Spleen (tissue), 11 donors: Measurements from ENCODE around the gene PPP1R16B. TPM values are rescaled to one million over a fixed set of nuclear protein-coding genes. Genes with fewer than 3 reads are reported as not detected.
A peak's percentile ranks its signal among the peaks of the same experiment; 100 is the strongest.
"Not testable (repeated sequence)": the region's sequence is repeated elsewhere in the genome, so short reads cannot be mapped to it uniquely, and the experiment has no call there.

Experiments used
- DNase-seq: peaks from one replicate; pipeline ENCODE4 v3.0.0-alpha.2; 2020
- H3K27ac ChIP-seq, 8 donors: fragments of 200-600 bp; sonication (generic) in 7 of 8; 1 replicate in 4 of 8; 2 replicates in 4 of 8; pipeline versions ENCODE4 v1.5.0 to v1.8.0; 2016 to 2021; ENCODE audit warnings: inconsistent platforms in 4 of 8, mild to moderate bottlenecking in 4 of 8, moderate library complexity in 1 of 8
- H3K27me3 ChIP-seq, 7 donors: fragments of 200-600 bp; sonication (generic) in 6 of 7; replicated peaks in 1 of 7; 1 replicate in 4 of 7; 2 replicates in 3 of 7; pipeline versions ENCODE4 v1.5.0 to v1.8.0; 2016 to 2021; ENCODE audit warnings: inconsistent platforms in 3 of 7, mild to moderate bottlenecking in 1 of 7
- H3K36me3 ChIP-seq, 6 donors: fragments of 200-600 bp; sonication (generic) in 5 of 6; 1 replicate in 4 of 6; 2 replicates in 2 of 6; pipeline versions ENCODE4 v1.5.0 to v1.8.0; 2016 to 2021; ENCODE audit warnings: inconsistent platforms in 2 of 6
- H3K4me1 ChIP-seq, 6 donors: fragments of 200-600 bp; sonication (generic) in 5 of 6; 1 replicate in 3 of 6; 2 replicates in 3 of 6; pipeline versions ENCODE4 v1.5.0 to v1.8.0; 2016 to 2021; ENCODE audit warnings: inconsistent platforms in 3 of 6
- H3K4me3 ChIP-seq, 8 donors: fragments of 200-600 bp; sonication (generic) in 7 of 8; 1 replicate in 4 of 8; 2 replicates in 4 of 8; pipeline versions ENCODE4 v1.5.0 to v1.8.0; 2016 to 2021; ENCODE audit warnings: inconsistent platforms in 4 of 8, mild to moderate bottlenecking in 4 of 8, moderate library complexity in 2 of 8
- H3K9me3 ChIP-seq, 8 donors: fragments of 200-600 bp; sonication (generic) in 7 of 8; 1 replicate in 4 of 8; 2 replicates in 4 of 8; pipeline versions ENCODE4 v1.5.0 to v1.8.0; 2016 to 2021; ENCODE audit warnings: inconsistent platforms in 4 of 8
- CTCF ChIP-seq, 11 experiments: fragments of 200-600 bp in 7 of 11; fragments of 450-650 bp in 4 of 11; sonication (generic) in 4 of 11; IDR thresholded peaks in 8 of 11; conservative IDR thresholded peaks in 3 of 11; 1 replicate in 7 of 11; 2 replicates in 4 of 11; pipeline versions ENCODE4 v1.4.0 to v1.8.0; 2016 to 2021; ENCODE audit warnings: antibody characterized with exemption in 11 of 11, inconsistent platforms in 4 of 11, mild to moderate bottlenecking in 1 of 11
- POLR2A ChIP-seq, 3 donors: fragments of 450-650 bp; IDR thresholded peaks; one replicate each; pipeline ENCODE4 v1.5.1; 2017; ENCODE audit warnings: antibody characterized with exemption in 3 of 3, mild to moderate bottlenecking in 1 of 3
- POLR2AphosphoS5 ChIP-seq, 3 donors: sonication (generic); formaldehyde crosslinking; IDR thresholded peaks; one replicate each; pipeline ENCODE4 v1.5.1; 2017; ENCODE audit warnings: antibody characterized with exemption in 3 of 3
- WGBS, 5 donors: extraction: QIAGEN DNeasy Blood & Tissue Kit in 3 of 5; methylation state at CpG; one replicate each; pipeline versions ENCODE4 v1.1.5 to v1.1.7; 2013 to 2018; 5-methylcytosine and 5-hydroxymethylcytosine counted together
- intact Hi-C: fragments of 100-400 bp; cut with DNase I; formaldehyde crosslinking; loops from one replicate; pipeline ENCODE4 v1.15.0; 2023; ENCODE audit warnings: low total_unique reads
- polyA plus RNA-seq, 3 donors: library from polyadenylated mRNA; stranded (reverse); fragments of 200-250 nt; gene quantifications; one replicate each; pipeline ENCODE4 v1.2.1, GENCODE V29; 2013
- total RNA-seq, 7 donors: library from RNA; depleted of rRNA in 3 of 7; stranded (reverse); fragments of >200 nt in 3 of 7; fragmentation: NEBNext Ultra II Directional in 4 of 7; extraction: Animal tissue kit (Norgen Biotek cat#: 25700) in 4 of 7; gene quantifications; one replicate each; pipeline versions ENCODE4 v1.1.0 to v1.2.1, GENCODE V29; 2016 to 2021
- donor health status: healthy with polysubstance abuse.
- donor health status: DM: no; HTN: no; CAD: no; lungs with moderate emphysema.
- donor health status: DM: no; HTN: no; CAD: no.
- donor health status: Bipolar disorder and iron deficiency.
- donor health status: healthy.
- donor health status: DM: no; HTN: no; CAD: no.
- donor health status: DM: yes; HTN: yes; CAD: no.

Gene PPP1R16B
- total and polyA plus RNA-seq, 10 donors: 16.0 to 66.0 (median 43.1) TPM

GRCh38 chr20:38859070-38859690 lies 53.7 kb downstream of the PPP1R16B start:
- Histone ChIP-seq H3K4me1 (peaks cover 42 to 97% (median 80%) of the 10 kb centered on the region in 6 donors), H3K27ac (peak overlapping the region in 7 of 8 donors; percentile 64 to 87 (median 77)), H3K36me3 (no peaks in the 10 kb centered on the region), H3K27me3 (no peaks in the 10 kb centered on the region), H3K9me3 (no peaks in the 10 kb centered on the region), H3K4me3 (no peak overlapping the region)
- DNase-seq: no peak
- 37 to 55% (median 49%) methylated on average over 7 to 9 of the region's 9 CpGs for WGBS, 5 donors
- TF ChIP-seq POLR2A (IDR thresholded peaks at IDR 0.05) (no peak), POLR2AphosphoS5 (IDR thresholded peaks at IDR 0.05) (peak in 1 of 3 donors; percentile 14), CTCF (IDR thresholded peaks at IDR 0.05 in 8 of 11, conservative IDR thresholded peaks at IDR 0.05 in 3 of 11) (no peak)
- intact Hi-C loops: no loop called here

- DNase-seq, H3K36me3 ChIP-seq, H3K27me3 ChIP-seq, H3K9me3 ChIP-seq, intact Hi-C loops, H3K4me3 ChIP-seq: not testable (repeated sequence)
- Histone ChIP-seq H3K4me1 (peaks cover 48 to 100% (median 87%) of the 10 kb centered on the region in 6 donors), H3K27ac (peak overlapping the region in 6 of 8 donors; percentile 31 to 87 (median 78))
- WGBS, 5 donors: 84 to 94% (median 92%) methylated on average over 4 of the region's 4 CpGs
These were observed 54.4 kb downstream of the PPP1R16B start for GRCh38 chr20:38859857-38860256.

GRCh38 chr20:38861071-38861401 lies 55.5 kb downstream of the PPP1R16B start:
- intact Hi-C loops: no loop called here
- H3K36me3 ChIP-seq: peaks cover 0 to 3% (median 0%) of the 10 kb centered on the region in 6 donors
- peak overlapping the region in 7 of 8 donors; percentile 10 to 87 (median 77) for H3K27ac ChIP-seq
- TF ChIP-seq POLR2A (IDR thresholded peaks at IDR 0.05) (no peak), POLR2AphosphoS5 (IDR thresholded peaks at IDR 0.05) (no peak), CTCF (IDR thresholded peaks at IDR 0.05 in 8 of 11, conservative IDR thresholded peaks at IDR 0.05 in 3 of 11) (no peak)
- WGBS, 5 donors: 36 to 84% (median 72%) methylated on average over 1 of the region's 1 CpG; no CpG with 5 or more reads in 1 of the 5 donors
- no peak for DNase-seq
- H3K27me3 ChIP-seq: no peaks in the 10 kb centered on the region
- no peaks in the 10 kb centered on the region for H3K9me3 ChIP-seq
- no peak overlapping the region for H3K4me3 ChIP-seq
- H3K4me1 ChIP-seq: peaks cover 50 to 100% (median 92%) of the 10 kb centered on the region in 6 donors

GRCh38 chr20:38862226-38862625 lies 56.7 kb downstream of the PPP1R16B start:
- peak overlapping the region; percentile 27 to 87 (median 73) for H3K27ac ChIP-seq
- no peak for TF ChIP-seq POLR2AphosphoS5 (IDR thresholded peaks at IDR 0.05)
- TF ChIP-seq CTCF (IDR thresholded peaks at IDR 0.05 in 8 of 11, conservative IDR thresholded peaks at IDR 0.05 in 3 of 11): no peak
- no peak for TF ChIP-seq POLR2A (IDR thresholded peaks at IDR 0.05)
- peaks cover 0 to 3% (median 0%) of the 10 kb centered on the region in 6 donors for H3K36me3 ChIP-seq
- intact Hi-C loops: no loop called here
- WGBS, 5 donors: 69 to 83% (median 76%) methylated on average over 5 of the region's 5 CpGs
- H3K27me3 ChIP-seq: no peaks in the 10 kb centered on the region
- H3K4me3 ChIP-seq: peak overlapping the region in 1 of 8 donors; percentile 25
- no peak for DNase-seq
- H3K9me3 ChIP-seq: no peaks in the 10 kb centered on the region
- H3K4me1 ChIP-seq: peaks cover 56 to 100% (median 93%) of the 10 kb centered on the region in 6 donors
